GM12875 (cell line): ENCODE results near the gene C6orf58.
A peak's percentile ranks its signal among the peaks of the same experiment; 100 is the strongest.

Source experiments
- H3K4me3 ChIP-seq: one replicate; pipeline ENCODE4 v1.5.1; 2011; ENCODE audit warnings: low read depth, low read length, control low read depth
- CTCF ChIP-seq: IDR thresholded peaks from 2 replicates; pipeline ENCODE4 v1.5.1; 2011; ENCODE audit warnings: low read depth, mild to moderate bottlenecking, control low read depth, inconsistent platforms, low read length, moderate library complexity, borderline replicate concordance; ENCODE audit not compliant: insufficient read depth

C6orf58 gene

GRCh38 chr6:127550403-127550802 is 26.6 kb upstream of the C6orf58 start:
- no peak overlapping the region for H3K4me3 ChIP-seq
- TF ChIP-seq CTCF, result no peak

- TF ChIP-seq CTCF, result peak; percentile 42; the same call in 1 of the 2 replicates
- H3K4me3 ChIP-seq, result no peak overlapping the region
Observed at GRCh38 chr6:127554435-127555006, 22.5 kb upstream of the C6orf58 start.

GRCh38 chr6:127561660-127562059 is 15.3 kb upstream of the C6orf58 start:
- H3K4me3 ChIP-seq, result no peak overlapping the region
- TF ChIP-seq CTCF, result no peak

- TF ChIP-seq CTCF, result no peak
Observed at GRCh38 chr6:127564761-127565160, 12.2 kb upstream of the C6orf58 start.

GRCh38 chr6:127566119-127566518 is 10.9 kb upstream of the C6orf58 start:
- H3K4me3 ChIP-seq, result no peak overlapping the region
- TF ChIP-seq CTCF, result no peak

More at GRCh38 chr6:127564761-127565160, 12.2 kb upstream of the C6orf58 start:
- H3K4me3 ChIP-seq, result no peak overlapping the region

- no peak for TF ChIP-seq CTCF
- H3K4me3 ChIP-seq, result no peak overlapping the region
Observed at GRCh38 chr6:127566651-127567050, 10.3 kb upstream of the C6orf58 start.

- no peak for TF ChIP-seq CTCF
- H3K4me3 ChIP-seq, result no peak overlapping the region
Observed at GRCh38 chr6:127567476-127567875, 9.5 kb upstream of the C6orf58 start.
